ENCODE data around the gene ABCB9. TPM values are rescaled to one million over a fixed set of nuclear protein-coding genes. Genes with fewer than 3 reads are reported as not detected.

The ABCB9 gene
- polyA plus RNA-seq, 1 experiment, result 6.1 TPM

DNA sequence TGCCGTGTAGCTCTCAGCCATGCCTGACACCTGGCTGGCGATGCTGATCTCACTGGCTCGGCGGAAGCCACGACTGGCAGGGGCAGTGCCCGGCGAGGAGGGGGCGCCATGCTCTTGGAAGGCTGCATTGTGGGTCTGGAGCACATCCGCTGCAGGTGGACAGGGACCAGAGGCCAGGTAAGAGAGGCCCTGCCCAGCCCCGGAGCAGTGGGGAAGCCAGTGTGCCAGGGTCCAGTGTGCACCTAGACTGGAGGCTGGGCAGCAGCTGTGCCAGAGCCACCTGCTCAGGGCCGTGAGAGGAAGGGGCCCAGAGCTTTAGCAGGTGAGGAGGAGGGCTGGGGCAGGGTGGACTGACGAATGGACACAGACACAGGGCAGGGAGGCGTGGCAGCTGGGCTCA, 24.3 kb upstream of the ABCB9 start:
- ChIA-PET POLR2A (no interaction called here), CTCF (interaction anchor here (1.0 kb wide), 1 partner anchor 53 kb away, joined by 3 read pairs; no protein-coding TSS in a partner anchor)
- TF ChIP-seq CTCF (IDR thresholded peaks at IDR 0.05; ENCODE audit: insufficient read depth, low read depth, low read length), result no peak

GRCh38 chr12:122989874-122990419, 23.7 kb upstream of the ABCB9 start:
- no peak for TF ChIP-seq CTCF (IDR thresholded peaks at IDR 0.05; ENCODE audit: insufficient read depth, low read depth, low read length)
- H3K27me3 ChIP-seq (ENCODE audit: control insufficient read depth, insufficient read depth, low read length), result no peaks in the 10 kb centered on the region
- ChIA-PET POLR2A (no interaction called here), CTCF (interaction anchor here (1.0 kb wide), 1 partner anchor 53 kb away, joined by 3 read pairs; no protein-coding TSS in a partner anchor)
- no peak for DNase-seq (ENCODE audit: low read depth)
- no peak overlapping the region for H3K4me3 ChIP-seq (ENCODE audit: low read depth, low read length)
- H3K36me3 ChIP-seq (ENCODE audit: control insufficient read depth, insufficient read depth, low read length), result no peaks in the 10 kb centered on the region

More for the DNA sequence above, 24.3 kb upstream of the ABCB9 start:
- H3K27me3 ChIP-seq (ENCODE audit: control insufficient read depth, insufficient read depth, low read length), result no peaks in the 10 kb centered on the region
- H3K4me3 ChIP-seq (ENCODE audit: low read depth, low read length), result no peak overlapping the region
- no peaks in the 10 kb centered on the region for H3K36me3 ChIP-seq (ENCODE audit: control insufficient read depth, insufficient read depth, low read length)
- DNase-seq (ENCODE audit: low read depth), result no peak

GRCh38 chr12:122989225-122989839, 23.1 kb upstream of the ABCB9 start:
- CTCF ChIA-PET, result interaction anchor here (1.0 kb wide), 1 partner anchor 54 kb away, joined by 3 read pairs; no protein-coding TSS in a partner anchor
- TF ChIP-seq CTCF (IDR thresholded peaks at IDR 0.05; ENCODE audit: insufficient read depth, low read depth, low read length), result no peak
- H3K36me3 ChIP-seq (ENCODE audit: control insufficient read depth, insufficient read depth, low read length), result no peaks in the 10 kb centered on the region
- H3K4me3 ChIP-seq (ENCODE audit: low read depth, low read length), result no peak overlapping the region
- POLR2A ChIA-PET, result no interaction called here
- DNase-seq (ENCODE audit: low read depth), result no peak
- no peaks in the 10 kb centered on the region for H3K27me3 ChIP-seq (ENCODE audit: control insufficient read depth, insufficient read depth, low read length)

GRCh38 chr12:122988612-122989212, 22.4 kb upstream of the ABCB9 start:
- Histone ChIP-seq H3K36me3 (ENCODE audit: control insufficient read depth, insufficient read depth, low read length) (no peaks in the 10 kb centered on the region), H3K27me3 (ENCODE audit: control insufficient read depth, insufficient read depth, low read length) (no peaks in the 10 kb centered on the region), H3K4me3 (ENCODE audit: low read depth, low read length) (no peak overlapping the region)
- DNase-seq (ENCODE audit: low read depth), result no peak
- no peak for TF ChIP-seq CTCF (IDR thresholded peaks at IDR 0.05; ENCODE audit: insufficient read depth, low read depth, low read length)
- ChIA-PET CTCF (no interaction called here), POLR2A (no interaction called here)

DNA sequence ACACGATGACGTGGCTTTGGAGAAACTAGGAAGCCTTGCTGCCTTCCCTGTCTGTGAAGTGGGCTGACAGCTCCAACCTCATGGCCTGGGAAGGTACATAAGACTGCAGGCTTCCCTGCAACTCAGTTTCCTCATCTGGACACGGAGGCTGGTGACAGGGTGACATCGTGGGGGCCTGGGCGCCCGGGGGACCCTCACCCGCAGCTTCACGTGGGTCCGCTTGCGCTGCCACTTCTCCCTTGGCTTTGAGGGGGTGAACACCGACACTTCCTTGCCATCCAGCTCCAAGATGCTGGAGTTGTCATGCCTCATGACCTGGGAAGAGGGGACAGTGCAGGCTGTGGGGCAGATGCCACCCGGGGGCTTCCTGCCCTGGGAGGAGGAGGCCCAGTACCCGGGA, 21.8 kb upstream of the ABCB9 start:
- no peak for TF ChIP-seq CTCF (IDR thresholded peaks at IDR 0.05; ENCODE audit: insufficient read depth, low read depth, low read length)
- ChIA-PET POLR2A (no interaction called here), CTCF (no interaction called here)

More for the DNA sequence above, 21.8 kb upstream of the ABCB9 start:
- H3K36me3 ChIP-seq (ENCODE audit: control insufficient read depth, insufficient read depth, low read length), result no peaks in the 10 kb centered on the region; the same call in 1 of the 2 replicates
- DNase-seq (ENCODE audit: low read depth), result no peak
- H3K4me3 ChIP-seq (ENCODE audit: low read depth, low read length), result no peak overlapping the region
- no peaks in the 10 kb centered on the region for H3K27me3 ChIP-seq (ENCODE audit: control insufficient read depth, insufficient read depth, low read length)
